Smooth muscle cell (in vitro differentiated cells): ENCODE data around the gene FNIP2. TPM values are rescaled to one million over a fixed set of nuclear protein-coding genes. Genes with fewer than 3 reads are reported as not detected.
"Not testable (repeated sequence)": the region's sequence is repeated elsewhere in the genome, so short reads cannot be mapped to it uniquely, and the experiment has no call there.

Experiments
- DNase-seq: peaks from one replicate; lab custom pipeline; 2025; ENCODE audit not compliant: unreplicated experiment; lab: John Stamatoyannopoulos, UW
- H2AFZ ChIP-seq: fragments of 200-600 bp; sonication (generic); 2 replicates; pipeline ENCODE4 v1.6.0; 2016; ENCODE audit warnings: antibody characterized with exemption, low read depth, mild to moderate bottlenecking
- H3F3A ChIP-seq: fragments of 200-600 bp; sonication (generic); 2 replicates; pipeline ENCODE4 v1.6.0; 2017; ENCODE audit warnings: antibody characterized with exemption, low read depth
- H3K27ac ChIP-seq: fragments of 200-600 bp; sonication (generic); 2 replicates; pipeline ENCODE4 v1.5.1; 2016; ENCODE audit warnings: low read depth, mild to moderate bottlenecking
- H3K27me3 ChIP-seq: fragments of 200-600 bp; sonication (generic); 2 replicates; pipeline ENCODE4 v1.6.1; 2016; ENCODE audit warnings: low read depth, mild to moderate bottlenecking
- H3K36me3 ChIP-seq: fragments of 200-600 bp; sonication (generic); 2 replicates; pipeline ENCODE4 v1.5.1; 2016; ENCODE audit warnings: low read depth
- H3K4me1 ChIP-seq: fragments of 200-600 bp; sonication (generic); 2 replicates; pipeline ENCODE4 v1.5.1; 2016; ENCODE audit warnings: low read depth
- H3K4me2 ChIP-seq: fragments of 200-600 bp; sonication (generic); 2 replicates; pipeline ENCODE4 v1.6.0; 2016; ENCODE audit warnings: mild to moderate bottlenecking
- H3K4me3 ChIP-seq: fragments of 200-600 bp; sonication (generic); 2 replicates; pipeline ENCODE4 v1.5.1; 2016; ENCODE audit warnings: mild to moderate bottlenecking
- H3K79me2 ChIP-seq: fragments of 200-600 bp; sonication (generic); 2 replicates; pipeline ENCODE4 v1.6.0; 2016; ENCODE audit warnings: low read depth, mild to moderate bottlenecking
- H3K9ac ChIP-seq: fragments of 200-600 bp; sonication (generic); 2 replicates; pipeline ENCODE4 v1.6.0; 2016; ENCODE audit warnings: low read depth
- H3K9me3 ChIP-seq: fragments of 200-600 bp; sonication (generic); replicated peaks from 2 replicates; pipeline ENCODE4 v1.5.1; 2016; ENCODE audit warnings: low read depth
- H4K20me1 ChIP-seq: fragments of 200-600 bp; sonication (generic); 2 replicates; pipeline ENCODE4 v1.6.0; 2016; ENCODE audit warnings: low read depth
- WGBS: methylation state at CpG from one replicate; pipeline ENCODE4 v1.1.7; 2016; ENCODE audit warnings: low lambda C conversion rate; 5-methylcytosine and 5-hydroxymethylcytosine counted together
- polyA plus RNA-seq: library from polyadenylated mRNA; unstranded; fragments of >200 nt; fragmentation: Nextera tagmentation; extraction: Ambion mirVana; gene quantifications from 2 replicates; pipeline ENCODE4 v1.2.1, GENCODE V29; 2016
- total RNA-seq: library from RNA; depleted of rRNA; stranded (reverse); fragments of >200 nt; gene quantifications from 2 replicates; pipeline ENCODE4 v1.2.3, GENCODE V29; 2014
- TF ChIP-seq, protein P1 (sequence below): fragments of 200-600 bp; sonication (generic); IDR thresholded peaks from 2 replicates; pipeline ENCODE4 v1.5.1; 2017; ENCODE audit warnings: borderline replicate concordance, mild to moderate bottlenecking, antibody characterized with exemption; ENCODE audit not compliant: insufficient read depth, poor library complexity, severe bottlenecking

Gene FNIP2
- total and polyA plus RNA-seq, 2 experiments from 2014 or later = 10.4 to 36.3 TPM

DNA sequence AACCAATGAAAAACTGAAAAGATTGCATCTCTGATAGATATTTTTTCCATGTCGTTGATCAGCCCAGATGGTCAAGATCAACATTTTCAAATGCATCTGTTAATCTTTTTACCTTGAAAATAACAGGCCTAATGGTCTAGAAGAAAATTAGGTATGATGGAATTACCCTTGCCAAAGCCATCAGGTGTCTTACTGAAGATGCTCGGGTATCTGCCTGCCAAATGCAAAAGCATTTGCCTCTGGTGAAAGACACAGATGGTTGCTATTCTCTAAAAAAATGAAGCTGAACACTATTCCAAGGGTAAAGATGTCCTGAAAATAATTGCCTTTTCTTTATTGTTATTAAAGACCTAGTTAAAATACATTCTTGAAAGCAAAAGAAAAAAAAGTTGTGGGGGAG is 126.0 kb downstream of the FNIP2 start:
- DNase-seq = no peak
- no peaks in the 10 kb centered on the region for H3K9me3 ChIP-seq
- H3K27me3 ChIP-seq = no peaks in the 10 kb centered on the region
- no peak overlapping the region for H3K4me2 ChIP-seq
- H3K4me1 ChIP-seq = no peaks in the 10 kb centered on the region
- TF ChIP-seq, protein P1, sequence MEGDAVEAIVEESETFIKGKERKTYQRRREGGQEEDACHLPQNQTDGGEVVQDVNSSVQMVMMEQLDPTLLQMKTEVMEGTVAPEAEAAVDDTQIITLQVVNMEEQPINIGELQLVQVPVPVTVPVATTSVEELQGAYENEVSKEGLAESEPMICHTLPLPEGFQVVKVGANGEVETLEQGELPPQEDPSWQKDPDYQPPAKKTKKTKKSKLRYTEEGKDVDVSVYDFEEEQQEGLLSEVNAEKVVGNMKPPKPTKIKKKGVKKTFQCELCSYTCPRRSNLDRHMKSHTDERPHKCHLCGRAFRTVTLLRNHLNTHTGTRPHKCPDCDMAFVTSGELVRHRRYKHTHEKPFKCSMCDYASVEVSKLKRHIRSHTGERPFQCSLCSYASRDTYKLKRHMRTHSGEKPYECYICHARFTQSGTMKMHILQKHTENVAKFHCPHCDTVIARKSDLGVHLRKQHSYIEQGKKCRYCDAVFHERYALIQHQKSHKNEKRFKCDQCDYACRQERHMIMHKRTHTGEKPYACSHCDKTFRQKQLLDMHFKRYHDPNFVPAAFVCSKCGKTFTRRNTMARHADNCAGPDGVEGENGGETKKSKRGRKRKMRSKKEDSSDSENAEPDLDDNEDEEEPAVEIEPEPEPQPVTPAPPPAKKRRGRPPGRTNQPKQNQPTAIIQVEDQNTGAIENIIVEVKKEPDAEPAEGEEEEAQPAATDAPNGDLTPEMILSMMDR = no peak
- no peak overlapping the region for H2AFZ ChIP-seq
- no peaks in the 10 kb centered on the region for H4K20me1 ChIP-seq
- H3F3A ChIP-seq = no peaks in the 10 kb centered on the region
- H3K9ac ChIP-seq = no peak overlapping the region
- H3K4me3 ChIP-seq = no peak overlapping the region
- 90% methylated on average over 2 of the region's 2 CpGs for WGBS
- no peak overlapping the region for H3K27ac ChIP-seq
- no peaks in the 10 kb centered on the region for H3K36me3 ChIP-seq
- H3K79me2 ChIP-seq = peaks cover 4% of the 10 kb centered on the region

DNA sequence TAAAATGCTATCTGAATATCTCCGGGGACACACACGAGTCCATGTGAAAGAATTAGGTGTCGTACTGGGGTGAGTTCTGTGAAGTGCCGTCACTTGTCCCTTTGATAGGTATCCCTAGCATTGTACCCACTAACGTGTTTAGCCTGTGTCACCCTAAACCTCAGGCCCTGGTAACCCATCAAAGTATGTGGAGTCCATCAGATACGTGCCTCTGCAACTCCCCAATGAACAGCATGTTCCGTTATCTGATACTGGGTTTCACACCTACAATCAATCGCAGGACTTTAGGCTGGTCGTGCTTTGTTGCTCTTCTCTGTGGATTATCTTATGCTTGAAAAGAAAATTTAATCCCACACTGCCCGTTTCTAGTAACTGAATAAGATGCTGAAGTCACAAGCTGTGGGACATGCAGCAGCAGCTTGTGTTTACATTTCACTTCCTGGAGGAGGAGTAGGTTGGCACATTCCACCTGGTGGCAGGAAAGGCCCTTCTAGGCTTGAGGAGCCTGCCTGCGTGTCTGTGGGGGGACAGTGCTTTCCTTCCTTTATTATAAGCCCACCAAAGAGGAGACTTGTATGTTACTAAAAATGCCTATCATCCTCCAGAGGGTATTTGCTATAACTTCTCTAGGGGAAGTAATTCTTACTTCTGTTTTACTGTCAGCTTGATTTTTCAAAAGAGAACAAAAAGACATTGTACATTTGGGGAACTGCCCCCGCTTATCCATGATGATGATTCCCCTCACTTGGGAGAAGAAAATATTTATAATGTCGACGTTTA is 127.2 kb downstream of the FNIP2 start:
- no peak overlapping the region for H3K4me2 ChIP-seq
- TF ChIP-seq, protein P1 = no peak
- DNase-seq = no peak

DNA sequence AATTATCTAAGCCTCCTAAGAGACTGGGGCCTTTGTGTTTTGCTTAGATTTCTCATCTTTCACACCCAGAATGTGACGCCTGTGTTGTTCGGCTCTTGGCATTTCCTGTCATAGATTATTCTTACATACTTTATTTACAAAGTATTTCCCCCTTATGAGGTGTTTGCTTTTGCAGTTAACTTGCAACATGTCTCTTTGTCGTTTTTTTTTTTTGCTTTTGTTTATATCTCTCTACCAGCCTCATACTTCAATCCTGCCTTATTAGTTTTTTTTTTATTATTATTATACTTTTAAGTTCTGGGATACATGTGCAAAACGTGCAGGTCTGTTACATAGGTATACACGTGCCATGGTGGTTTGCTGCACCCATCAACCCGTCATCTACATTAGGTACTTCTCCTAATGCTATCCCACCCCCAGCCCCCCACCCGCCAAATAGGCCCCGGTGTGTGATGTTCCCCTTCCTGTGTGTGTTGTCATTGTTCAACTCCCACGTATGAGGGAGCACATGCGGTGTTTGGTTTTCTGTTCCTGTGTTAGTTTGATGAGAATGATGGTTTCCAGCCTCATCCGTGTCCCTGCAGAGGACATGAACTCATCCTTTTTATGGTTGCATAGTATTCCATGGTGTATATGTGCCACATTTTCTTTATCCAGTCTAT is 127.9 kb downstream of the FNIP2 start:
- H2AFZ ChIP-seq, H3K4me1 ChIP-seq, DNase-seq, H3K27me3 ChIP-seq, H3F3A ChIP-seq, H3K9ac ChIP-seq, H3K4me3 ChIP-seq, H3K4me2 ChIP-seq, H3K79me2 ChIP-seq, H3K9me3 ChIP-seq, H4K20me1 ChIP-seq, H3K36me3 ChIP-seq, H3K27ac ChIP-seq: not testable (repeated sequence)
- WGBS = 91% methylated on average over 11 of the region's 11 CpGs

More for the DNA sequence above, 127.2 kb downstream of the FNIP2 start:
- no peak overlapping the region for H3K4me3 ChIP-seq
- H3K27ac ChIP-seq = no peak overlapping the region
- no peaks in the 10 kb centered on the region for H4K20me1 ChIP-seq
- no peaks in the 10 kb centered on the region for H3K4me1 ChIP-seq
- no peaks in the 10 kb centered on the region for H3F3A ChIP-seq
- no peaks in the 10 kb centered on the region for H3K27me3 ChIP-seq
- no peak overlapping the region for H2AFZ ChIP-seq
- peaks cover 4% of the 10 kb centered on the region for H3K79me2 ChIP-seq
- H3K9ac ChIP-seq = no peak overlapping the region
- WGBS = 81% methylated on average over 14 of the region's 14 CpGs
- H3K36me3 ChIP-seq = no peaks in the 10 kb centered on the region
- no peaks in the 10 kb centered on the region for H3K9me3 ChIP-seq

DNA sequence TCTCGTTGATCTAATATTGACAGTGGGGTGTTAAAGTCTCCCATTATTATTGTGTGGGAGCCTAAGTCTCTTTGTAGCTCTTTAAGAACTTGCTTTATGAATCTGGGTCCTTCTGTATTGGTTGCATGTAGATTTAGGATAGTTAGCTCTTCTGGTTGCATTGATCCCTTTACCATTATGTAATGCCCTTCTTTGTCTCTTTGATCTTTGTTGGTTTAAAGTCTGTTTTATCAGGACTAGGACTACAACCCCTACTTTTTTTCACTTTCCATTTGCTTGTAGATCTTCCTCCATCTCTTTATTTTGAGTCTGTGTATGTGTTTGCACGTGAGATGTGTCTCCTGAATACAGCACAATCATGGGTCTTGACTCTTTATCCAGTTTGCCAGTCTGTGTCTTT is 131.6 kb downstream of the FNIP2 start:
- H4K20me1 ChIP-seq, H3K27me3 ChIP-seq, H3F3A ChIP-seq, H3K27ac ChIP-seq, H3K9me3 ChIP-seq, H3K9ac ChIP-seq, H3K36me3 ChIP-seq, H2AFZ ChIP-seq, H3K4me3 ChIP-seq, H3K79me2 ChIP-seq, H3K4me2 ChIP-seq, DNase-seq: not testable (repeated sequence)
- H3K4me1 ChIP-seq = peaks cover 12% of the 10 kb centered on the region
- 99% methylated on average over 2 of the region's 2 CpGs for WGBS

DNA sequence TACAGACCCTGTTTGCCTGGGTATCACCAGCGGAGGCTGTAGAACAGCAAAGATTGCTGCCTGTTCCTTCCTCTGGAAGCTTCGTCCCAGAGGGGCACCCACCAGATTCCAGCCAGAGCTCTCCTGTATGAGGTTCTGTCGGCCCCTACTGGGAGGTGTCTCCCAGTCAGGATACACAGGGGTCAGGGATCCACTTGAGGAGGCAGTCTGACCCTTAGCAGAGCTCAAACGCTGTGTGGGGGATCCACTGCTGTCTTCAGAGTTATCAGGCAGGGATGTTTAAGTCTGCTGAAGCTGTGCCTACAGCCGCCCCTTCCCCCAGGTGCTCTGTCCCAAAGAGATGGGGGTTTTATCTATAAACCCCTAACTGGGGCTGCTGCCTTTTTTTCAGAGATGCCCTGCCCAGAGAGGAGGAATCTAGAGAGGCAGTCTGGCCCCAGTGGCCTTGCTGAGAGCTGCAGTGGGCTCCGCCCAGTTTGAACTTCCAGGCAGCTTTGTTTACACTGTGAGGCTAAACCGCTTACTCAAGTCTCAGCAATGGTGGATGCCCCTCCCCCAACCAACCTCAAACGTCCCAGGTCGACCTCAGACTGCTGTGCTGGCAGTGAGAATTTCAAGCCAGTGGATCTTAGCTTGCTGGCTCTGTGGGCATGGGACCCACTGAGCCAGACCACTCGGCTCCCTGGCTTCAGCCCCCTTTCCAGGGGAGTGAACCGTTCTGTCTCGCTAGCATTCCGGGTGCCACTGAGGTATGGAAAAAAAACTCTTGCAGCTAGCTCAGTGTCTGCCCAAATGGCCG is 133.7 kb downstream of the FNIP2 start:
- WGBS = 54% methylated on average over 14 of the region's 14 CpGs
- not testable (repeated sequence) for H3K9me3 ChIP-seq, H3K36me3 ChIP-seq, H3F3A ChIP-seq, H3K9ac ChIP-seq, H2AFZ ChIP-seq, H3K27me3 ChIP-seq, H4K20me1 ChIP-seq, H3K79me2 ChIP-seq, H3K4me3 ChIP-seq, DNase-seq
- peaks cover 12% of the 10 kb centered on the region for H3K4me1 ChIP-seq
- H3K27ac ChIP-seq = peak overlapping the region; percentile 23
- peak overlapping the region; percentile 8 for H3K4me2 ChIP-seq
